Measurements from ENCODE around the gene EML6. TPM values are rescaled to one million over a fixed set of nuclear protein-coding genes. Genes with fewer than 3 reads are reported as not detected.
A peak's percentile ranks its signal among the peaks of the same experiment; 100 is the strongest.

EML6 gene
- polyA plus RNA-seq, 1 donor (not counting 4 experiments of a cell fraction or from before 2014, with no cell fraction given) = 0.96 TPM

GRCh38 chr2:54880428-54880827 lies 157.0 kb downstream of the EML6 start:
- dilution Hi-C loops (cut with MboI; ENCODE audit: extremely low pct_ligation_motif_present, low sequenced_read_pairs) = no loop called here
- Histone ChIP-seq H2AFZ (ENCODE audit: control insufficient read depth, low read length) (no peak overlapping the region), H4K20me1 (ENCODE audit: control insufficient read depth, extremely low read depth, insufficient read depth, low read length) (no peaks in the 10 kb centered on the region), H3K4me2 (ENCODE audit: control insufficient read depth, extremely low read depth, insufficient read depth, low read depth, low read length) (no peak overlapping the region), H3K9me1 (ENCODE audit: control insufficient read depth, extremely low read depth, insufficient read depth, low read length) (no peaks in the 10 kb centered on the region), H3K79me2 (ENCODE audit: control insufficient read depth, insufficient read depth, low read length) (no peaks in the 10 kb centered on the region), H3K9ac (ENCODE audit: control insufficient read depth, extremely low read depth, insufficient read depth, low read length) (no peak overlapping the region), H3K9me3 (ENCODE audit: control insufficient read depth, low read depth, low read length) (no peaks in the 10 kb centered on the region), H3K36me3 (ENCODE audit: control insufficient read depth in 2 of 2, extremely low read depth in 1 of 2, insufficient read depth in 2 of 2, low read length in 2 of 2) (no peaks in the 10 kb centered on the region), H3K4me1 (ENCODE audit: control insufficient read depth, extremely low read depth, insufficient read depth, low read length) (no peaks in the 10 kb centered on the region), H3K27ac (ENCODE audit: control insufficient read depth, insufficient read depth, low read length) (no peak overlapping the region), H3K27me3 (ENCODE audit: control insufficient read depth, extremely low read depth, insufficient read depth, low read length) (no peaks in the 10 kb centered on the region), H3K4me3 (ENCODE audit: control insufficient read depth in 2 of 3, extremely low read depth in 1 of 3, insufficient read depth in 2 of 3, low read depth in 1 of 3, low read length in 3 of 3) (no peak overlapping the region)
- FAIRE-seq (peak; percentile 13), DNase-seq (ENCODE audit: low read depth, low spot score) (no peak)
- no peak for TF ChIP-seq CTCF (optimal IDR thresholded peaks at IDR 0.05 in 1 of 3, IDR thresholded peaks at IDR 0.05 in 1 of 3, conservative IDR thresholded peaks at IDR 0.05 in 1 of 3; ENCODE audit: extremely low read depth in 1 of 3, insufficient read depth in 2 of 3, low read length in 3 of 3)
- no peak for TF ChIP-seq EZH2 (IDR thresholded peaks at IDR 0.05; ENCODE audit: low read length)

GRCh38 chr2:54881759-54882158 lies 158.3 kb downstream of the EML6 start:
- TF ChIP-seq EZH2 (IDR thresholded peaks at IDR 0.05; ENCODE audit: low read length) = no peak
- no peak for TF ChIP-seq CTCF (optimal IDR thresholded peaks at IDR 0.05 in 1 of 3, IDR thresholded peaks at IDR 0.05 in 1 of 3, conservative IDR thresholded peaks at IDR 0.05 in 1 of 3; ENCODE audit: extremely low read depth in 1 of 3, insufficient read depth in 2 of 3, low read length in 3 of 3)
- no peak overlapping the region for H3K9ac ChIP-seq (ENCODE audit: control insufficient read depth, extremely low read depth, insufficient read depth, low read length)
- H2AFZ ChIP-seq (ENCODE audit: control insufficient read depth, low read length) = no peak overlapping the region
- FAIRE-seq (no peak), DNase-seq (ENCODE audit: low read depth, low spot score) (no peak)
- dilution Hi-C loops (cut with MboI; ENCODE audit: extremely low pct_ligation_motif_present, low sequenced_read_pairs) = no loop called here
- no peaks in the 10 kb centered on the region for H3K4me1 ChIP-seq (ENCODE audit: control insufficient read depth, extremely low read depth, insufficient read depth, low read length)
- no peak overlapping the region for H3K4me2 ChIP-seq (ENCODE audit: control insufficient read depth, extremely low read depth, insufficient read depth, low read depth, low read length)
- H3K27ac ChIP-seq (ENCODE audit: control insufficient read depth, insufficient read depth, low read length) = no peak overlapping the region
- no peaks in the 10 kb centered on the region for H3K9me3 ChIP-seq (ENCODE audit: control insufficient read depth, low read depth, low read length)
- H4K20me1 ChIP-seq (ENCODE audit: control insufficient read depth, extremely low read depth, insufficient read depth, low read length) = no peaks in the 10 kb centered on the region
- H3K36me3 ChIP-seq (ENCODE audit: control insufficient read depth in 2 of 2, extremely low read depth in 1 of 2, insufficient read depth in 2 of 2, low read length in 2 of 2) = no peaks in the 10 kb centered on the region
- no peaks in the 10 kb centered on the region for H3K9me1 ChIP-seq (ENCODE audit: control insufficient read depth, extremely low read depth, insufficient read depth, low read length)
- no peaks in the 10 kb centered on the region for H3K79me2 ChIP-seq (ENCODE audit: control insufficient read depth, insufficient read depth, low read length)
- no peaks in the 10 kb centered on the region for H3K27me3 ChIP-seq (ENCODE audit: control insufficient read depth, extremely low read depth, insufficient read depth, low read length)
- H3K4me3 ChIP-seq (ENCODE audit: control insufficient read depth in 2 of 3, extremely low read depth in 1 of 3, insufficient read depth in 2 of 3, low read depth in 1 of 3, low read length in 3 of 3) = no peak overlapping the region

Measured in keratinocyte (primary cell).